ENCODE data around the gene TECR. TPM values are rescaled to one million over a fixed set of nuclear protein-coding genes. Genes with fewer than 3 reads are reported as not detected.
A peak's percentile ranks its signal among the peaks of the same experiment; 100 is the strongest.
"Not testable (repeated sequence)": the region's sequence is repeated elsewhere in the genome, so short reads cannot be mapped to it uniquely, and the experiment has no call there.

The TECR gene
- total and polyA plus RNA-seq, 9 of the 15 experiments (the other 6 are each of a cell fraction or from before 2014, with no cell fraction given) = 29.3 to 211 (median 81.4) TPM

GRCh38 chr19:14613399-14614098 lies 84.2 kb downstream of the TECR start:
- intact Hi-C loops (cut with micrococcal nuclease) = not testable (repeated sequence)

GRCh38 chr19:14614099-14614412 lies 84.7 kb downstream of the TECR start:
- 1% methylated on average over 4 of the region's 4 CpGs for WGBS (ENCODE audit: insufficient coverage, low coverage, missing lambda C conversion rate)
- 0 out of 2 replicates have a peak, but pooled peaks cover 3% of the 10 kb centered on the region for H3K9me3 ChIP-seq (replicated peaks; ENCODE audit: control insufficient read depth, insufficient read depth, low read depth, low read length)
- in situ Hi-C loops (cut with MboI) (no loop called here), intact Hi-C loops (cut with micrococcal nuclease) (no loop called here)
- no peaks in the 10 kb centered on the region for H3K9me1 ChIP-seq (ENCODE audit: control insufficient read depth, insufficient read depth, low read length)
- POLR2A ChIA-PET = no interaction called here
- H4K20me1 ChIP-seq (replicated peaks; ENCODE audit: control insufficient read depth, insufficient read depth, low read length) = no peaks in the 10 kb centered on the region
- H3K4me1 ChIP-seq (replicated peaks in 1 of 2; ENCODE audit: control insufficient read depth in 2 of 2, insufficient read depth in 2 of 2, low read length in 2 of 2) = peaks cover 4% of the 10 kb centered on the region in 2 experiments; a peak in 2 of 5 replicates
- no peaks in the 10 kb centered on the region for H3K79me2 ChIP-seq (ENCODE audit: control insufficient read depth, insufficient read depth, low read length)
- no TSS peak for BruUV-seq (replicated peaks)
- DNase-seq (ENCODE audit: extremely low read depth in 1 of 4, low spot score in 3 of 4) (peak in 2 of 4 experiments; percentile 16 to 22), ATAC-seq (no peak), FAIRE-seq (no peak)
- no peak overlapping the region for H3K4me3 ChIP-seq
- H3K36me3 ChIP-seq (ENCODE audit: control insufficient read depth, insufficient read depth, low read length) = no peaks in the 10 kb centered on the region
- no peak overlapping the region for H3K4me2 ChIP-seq (ENCODE audit: insufficient read depth, low read length)
- no peak overlapping the region for H3K27ac ChIP-seq (ENCODE audit: extremely low read depth, low read depth, low read length)
- peaks cover 7 to 11% of the 10 kb centered on the region in 2 experiments; a peak in 3 of 5 replicates for H3K27me3 ChIP-seq (ENCODE audit: control insufficient read depth in 2 of 2, insufficient read depth in 2 of 2, low read length in 2 of 2)
- CTCF ChIA-PET (ENCODE audit: low intra/inter-chr PET ratio) = no interaction called here
- H3K9ac ChIP-seq (ENCODE audit: insufficient read depth in 1 of 2, low read depth in 2 of 2, low read length in 2 of 2) = no peak overlapping the region
- H2AFZ ChIP-seq (ENCODE audit: low read depth, low read length) = no peak overlapping the region
- no peak for TF ChIP-seq BACH1 (tag; IDR thresholded peaks at IDR 0.05)
- 0 out of 2 replicates have a peak, but pooled peaks have one; percentile 7 for TF ChIP-seq CBFA2T3 (IDR thresholded peaks at IDR 0.05)
- TF ChIP-seq EZH2 (IDR thresholded peaks at IDR 0.05; ENCODE audit: borderline replicate concordance, low read depth, low read length) = no peak
- TF ChIP-seq HMGN3 (IDR thresholded peaks at IDR 0.05; ENCODE audit: borderline replicate concordance, extremely low read depth, insufficient read length, low read depth, low read length) = no peak
- no peak for TF ChIP-seq ZNF212 (CRISPR knock-in tag; IDR thresholded peaks at IDR 0.05)
- no peak for TF ChIP-seq NR4A1 (CRISPR knock-in tag; IDR thresholded peaks at IDR 0.05)
- TF ChIP-seq NR4A1 (tag; IDR thresholded peaks at IDR 0.05) = no peak
- no peak for TF ChIP-seq LARP7 (IDR thresholded peaks at IDR 0.05)
- TF ChIP-seq HIVEP1 (CRISPR knock-in tag; IDR thresholded peaks at IDR 0.05) = no peak
- no peak for TF ChIP-seq PHF21A (IDR thresholded peaks at IDR 0.05; ENCODE audit: borderline replicate concordance, low read depth)
- TF ChIP-seq TFAM (CRISPR knock-in tag; conservative IDR thresholded peaks at IDR 0.05) = no peak
- TF ChIP-seq ESRRA (IDR thresholded peaks at IDR 0.05; ENCODE audit: borderline replicate concordance, low read depth) = peak; percentile 45; the same call in 1 of the 2 replicates
- TF ChIP-seq ZNF444 (CRISPR knock-in tag; IDR thresholded peaks at IDR 0.05) = no peak
- no peak for TF ChIP-seq ETV6 (IDR thresholded peaks at IDR 0.05; ENCODE audit: borderline replicate concordance in 1 of 2, low read depth in 2 of 2, low read length in 1 of 2)
- TF ChIP-seq ETV6 (CRISPR knock-in tag; IDR thresholded peaks at IDR 0.05; ENCODE audit: borderline replicate concordance) = no peak
- TF ChIP-seq CREB3 (tag; conservative IDR thresholded peaks at IDR 0.05; ENCODE audit: low read depth) = no peak

More at GRCh38 chr19:14613399-14614098, 84.2 kb downstream of the TECR start:
- 25% methylated on average over 14 of the region's 14 CpGs for WGBS (ENCODE audit: insufficient coverage, low coverage, missing lambda C conversion rate)
- H2AFZ ChIP-seq (ENCODE audit: low read depth, low read length); CTCF ChIA-PET (ENCODE audit: low intra/inter-chr PET ratio); H3K27ac ChIP-seq (ENCODE audit: extremely low read depth, low read depth, low read length); H4K20me1 ChIP-seq (replicated peaks; ENCODE audit: control insufficient read depth, insufficient read depth, low read length); FAIRE-seq; ATAC-seq; H3K9ac ChIP-seq (ENCODE audit: insufficient read depth in 1 of 2, low read depth in 2 of 2, low read length in 2 of 2); in situ Hi-C loops (cut with MboI); H3K79me2 ChIP-seq (ENCODE audit: control insufficient read depth, insufficient read depth, low read length); BruUV-seq (replicated peaks); H3K4me3 ChIP-seq; H3K4me1 ChIP-seq (replicated peaks in 1 of 2; ENCODE audit: control insufficient read depth in 2 of 2, insufficient read depth in 2 of 2, low read length in 2 of 2); H3K4me2 ChIP-seq (ENCODE audit: insufficient read depth, low read length); H3K9me3 ChIP-seq (replicated peaks; ENCODE audit: control insufficient read depth, insufficient read depth, low read depth, low read length); DNase-seq (ENCODE audit: extremely low read depth in 1 of 4, low spot score in 3 of 4); H3K36me3 ChIP-seq (ENCODE audit: control insufficient read depth, insufficient read depth, low read length); H3K9me1 ChIP-seq (ENCODE audit: control insufficient read depth, insufficient read depth, low read length): not testable (repeated sequence)
- POLR2A ChIA-PET = interaction anchor here (0.6 to 1.1 kb wide), 3 partner anchors 16 to 32 kb away, joined by 3 read pairs; no protein-coding TSS in a partner anchor
- 0 out of 2 replicates have a peak, but pooled peaks have one; percentile 41 for TF ChIP-seq SPI1 (IDR thresholded peaks at IDR 0.05; ENCODE audit: borderline replicate concordance, low read depth, low read length)
- peaks cover 7 to 13% of the 10 kb centered on the region in 2 experiments; a peak in 3 of 5 replicates for H3K27me3 ChIP-seq (ENCODE audit: control insufficient read depth in 2 of 2, insufficient read depth in 2 of 2, low read length in 2 of 2)
